K562 (cell line): ENCODE data around the gene SVBP. TPM values are rescaled to one million over a fixed set of nuclear protein-coding genes. Genes with fewer than 3 reads are reported as not detected.

ENCODE experiments used
- AFF1 ChIP-seq, 2 experiments: fragments of 450-650 bp; IDR thresholded peaks; 2 replicates each; pipeline ENCODE4 v1.6.1; 2018; ENCODE audit warnings: mild to moderate bottlenecking in 2 of 2, low read depth in 1 of 2; ENCODE audit not compliant: partially characterized antibody in 2 of 2
- BCOR ChIP-seq: fragments of 450-650 bp; IDR thresholded peaks from 2 replicates; pipeline ENCODE4 v1.6.1; 2016
- CBX5 ChIP-seq: IDR thresholded peaks from 2 replicates; pipeline ENCODE4 v1.6.1; 2014; ENCODE audit warnings: low read depth, borderline replicate concordance
- CREB3 ChIP-seq: fragments of 450-650 bp; conservative IDR thresholded peaks from 2 replicates; pipeline ENCODE4 v1.6.1; 2016; ENCODE audit warnings: missing genetic modification characterization, low read depth, mild to moderate bottlenecking, missing compliant biosample characterization, moderate library complexity
- ELF2 ChIP-seq: fragments of 250-450 bp; sonication (Bioruptor Pico); IDR thresholded peaks from 2 replicates; pipeline ENCODE4 v1.5.0; 2021; ENCODE audit warnings: mild to moderate bottlenecking
- FOXA3 ChIP-seq, 2 experiments: fragments of 450-650 bp in 1 of 2; sonication (generic) in 1 of 2; formaldehyde crosslinking; IDR thresholded peaks in 1 of 2; conservative IDR thresholded peaks in 1 of 2; 2 replicates each; pipeline versions ENCODE4 v1.4.0 to v1.8.0; 2020 to 2022; ENCODE audit warnings: mild to moderate bottlenecking in 2 of 2, missing genetic modification reagents in 1 of 2
- KLF16 ChIP-seq: IDR thresholded peaks from 2 replicates; pipeline ENCODE4 v1.6.1; 2016; ENCODE audit warnings: antibody characterized with exemption
- MCM5 ChIP-seq: fragments of 450-650 bp; IDR thresholded peaks from 2 replicates; pipeline ENCODE4 v1.6.1; 2016; ENCODE audit warnings: low read depth
- SMAD4 ChIP-seq: fragments of 250-450 bp; sonication (Bioruptor Pico); conservative IDR thresholded peaks from 2 replicates; pipeline ENCODE4 v1.8.0; 2021; ENCODE audit warnings: inconsistent platforms, mild to moderate bottlenecking, moderate library complexity
- SMARCA5 ChIP-seq: fragments of 450-650 bp; IDR thresholded peaks from 2 replicates; pipeline ENCODE4 v1.6.1; 2016
- TRIM25 ChIP-seq: fragments of 450-650 bp; IDR thresholded peaks from 2 replicates; pipeline ENCODE4 v1.7.0; 2016; ENCODE audit warnings: borderline replicate concordance
- U2AF1 ChIP-seq: fragments of 200-400 bp; formaldehyde crosslinking; optimal IDR thresholded peaks from 2 replicates; pipeline ENCODE3; 2017; ENCODE audit warnings: mild to moderate bottlenecking, low read depth, low read length, moderate library complexity
- ZFP91 ChIP-seq: sonication (generic); formaldehyde crosslinking; IDR thresholded peaks from 2 replicates; pipeline ENCODE4 v1.8.0; 2022; ENCODE audit warnings: mild to moderate bottlenecking, missing genetic modification reagents
- ZNF766 ChIP-seq: fragments of 200-800 bp; sonication (Bioruptor generic); conservative IDR thresholded peaks from 2 replicates; pipeline ENCODE4 v1.6.1; 2016; ENCODE audit warnings: missing genetic modification characterization, missing compliant biosample characterization
- ZNF77 ChIP-seq: fragments of 250-450 bp; sonication (Bioruptor Pico); IDR thresholded peaks from 2 replicates; pipeline ENCODE4 v1.5.0; 2020
- polyA plus RNA-seq, 8 experiments: library from polyadenylated mRNA; depleted of rRNA in 4 of 8; stranded (reverse) in 5 of 8; unstranded in 3 of 8; fragments of >200 nt; fragmentation: Nextera tagmentation in 2 of 8; fragmentation: Illumina TruSeq in 1 of 8; extraction: Ambion mirVana in 2 of 8; extraction: Trizol in 1 of 8; gene quantifications; 2 replicates each; pipeline versions ENCODE4 v1.2.1 to v1.2.3, GENCODE V29; 2011 to 2014; ENCODE audit warnings: inconsistent platforms in 1 of 8, missing spikeins in 1 of 8
- total RNA-seq, 7 experiments: library from RNA; depleted of rRNA in 6 of 7; stranded (reverse); fragments of >200 nt in 6 of 7; fragmentation: Illumina TruSeq in 2 of 7; extraction: Trizol in 2 of 7; gene quantifications; 2 replicates each; pipeline versions ENCODE4 v1.2.1 to v1.2.3, GENCODE V29; 2011 to 2021; ENCODE audit warnings: low replicate concordance in 1 of 7

SVBP gene
- total and polyA plus RNA-seq, 9 of the 15 experiments (the other 6 are each of a cell fraction or from before 2014, with no cell fraction given): 31.7 to 49.7 (median 40.0) TPM

GRCh38 chr1:42765832-42766740 is 51.1 kb downstream of the SVBP start (continued):
- TF ChIP-seq TRIM25 (no peak), BCOR (no peak), MCM5 (no peak), ZNF77 (CRISPR knock-in tag) (no peak), SMARCA5 (peak; percentile 21; the same call in 1 of the 2 replicates), U2AF1 (no peak), CBX5 (no peak), KLF16 (no peak), CREB3 (tag) (no peak), ZFP91 (CRISPR knock-in tag) (no peak), FOXA3 (CRISPR knock-in tag; conservative IDR thresholded peaks at IDR 0.05 in 1 of 2, IDR thresholded peaks at IDR 0.05 in 1 of 2) (no peak), ELF2 (peak; percentile 63; the same call in 1 of the 2 replicates), SMAD4 (no peak; the same call in 1 of the 2 replicates), AFF1 (IDR thresholded peaks at IDR 0.05; ENCODE audit: low read depth in 1 of 2, partially characterized antibody in 2 of 2) (peak in 1 of 2 experiments; percentile 57), ZNF766 (CRISPR knock-in tag) (no peak)
